MM.1S (cell line): Measurements from ENCODE around the gene EPG5.

Source experiments
- DNase-seq: peaks from one replicate; pipeline ENCODE4 v3.0.0-alpha.2; 2015
- H2AFZ ChIP-seq: fragments of 300-600 bp; sonication (generic); 2 replicates; pipeline ENCODE4 v1.6.0; 2016; ENCODE audit warnings: antibody characterized with exemption, low read length
- H3F3A ChIP-seq: fragments of 300-600 bp; sonication (generic); 2 replicates; pipeline ENCODE4 v1.6.1; 2016; ENCODE audit warnings: mild to moderate bottlenecking, antibody characterized with exemption, low read length, moderate library complexity, mixed read lengths; ENCODE audit not compliant: insufficient read depth
- H3K27ac ChIP-seq: fragments of 300-600 bp; sonication (generic); 2 replicates; pipeline ENCODE4 v1.5.1; 2016; ENCODE audit warnings: mild to moderate bottlenecking, low read length
- H3K27me3 ChIP-seq: fragments of 300-600 bp; sonication (generic); replicated peaks from 2 replicates; pipeline ENCODE4 v1.6.0; 2016; ENCODE audit warnings: low read length; ENCODE audit not compliant: insufficient read depth
- H3K36me3 ChIP-seq: fragments of 300-600 bp; sonication (generic); replicated peaks from 2 replicates; pipeline ENCODE4 v1.6.1; 2016; ENCODE audit warnings: mild to moderate bottlenecking, low read length, mixed read lengths; ENCODE audit not compliant: insufficient read depth
- H3K4me1 ChIP-seq: fragments of 300-600 bp; sonication (generic); 2 replicates; pipeline ENCODE4 v1.6.1; 2016; ENCODE audit warnings: low read length, mixed read lengths
- H3K4me2 ChIP-seq: fragments of 300-600 bp; sonication (generic); 2 replicates; pipeline ENCODE4 v1.6.0; 2016; ENCODE audit warnings: low read depth, low read length
- H3K4me3 ChIP-seq: fragments of 300-600 bp; sonication (generic); 2 replicates; pipeline ENCODE4 v1.5.1; 2016; ENCODE audit warnings: low read length, mixed read lengths
- H3K79me2 ChIP-seq: fragments of 300-600 bp; sonication (generic); 2 replicates; pipeline ENCODE4 v1.6.1; 2016; ENCODE audit warnings: mixed run types, low read length, mixed read lengths
- H3K9ac ChIP-seq: fragments of 300-600 bp; sonication (generic); 2 replicates; pipeline ENCODE4 v1.6.1; 2016; ENCODE audit warnings: low read length, mixed read lengths
- H3K9me2 ChIP-seq: fragments of 300-600 bp; sonication (generic); replicated peaks from 2 replicates; pipeline ENCODE4 v1.6.1; 2016; ENCODE audit warnings: mild to moderate bottlenecking, low read length, mixed read lengths; ENCODE audit not compliant: insufficient read depth
- H3K9me3 ChIP-seq: fragments of 300-600 bp; sonication (generic); replicated peaks from 2 replicates; pipeline ENCODE4 v1.6.1; 2016; ENCODE audit warnings: mild to moderate bottlenecking, low read length, mixed read lengths; ENCODE audit not compliant: insufficient read depth
- H4K20me1 ChIP-seq: fragments of 300-600 bp; sonication (generic); 2 replicates; pipeline ENCODE4 v1.6.1; 2016; ENCODE audit warnings: mild to moderate bottlenecking, low read length, moderate library complexity, mixed read lengths; ENCODE audit not compliant: insufficient read depth
- EZH2 ChIP-seq: fragments of 300-600 bp; sonication (generic); optimal IDR thresholded peaks from 2 replicates; pipeline ENCODE3; 2017; ENCODE audit warnings: low read depth, mild to moderate bottlenecking, antibody characterized with exemption, low read length, mixed read lengths
- EZH2phosphoT487 ChIP-seq: fragments of 300-600 bp; sonication (generic); IDR thresholded peaks from 2 replicates; pipeline ENCODE4 v1.6.1; 2018; ENCODE audit warnings: antibody characterized with exemption, low read length
- TF ChIP-seq, protein P1 (sequence below): fragments of 300-600 bp; sonication (generic); IDR thresholded peaks from 2 replicates; pipeline ENCODE4 v1.5.1; 2016; ENCODE audit warnings: antibody characterized with exemption, low read length, mixed read lengths

Gene EPG5

DNA sequence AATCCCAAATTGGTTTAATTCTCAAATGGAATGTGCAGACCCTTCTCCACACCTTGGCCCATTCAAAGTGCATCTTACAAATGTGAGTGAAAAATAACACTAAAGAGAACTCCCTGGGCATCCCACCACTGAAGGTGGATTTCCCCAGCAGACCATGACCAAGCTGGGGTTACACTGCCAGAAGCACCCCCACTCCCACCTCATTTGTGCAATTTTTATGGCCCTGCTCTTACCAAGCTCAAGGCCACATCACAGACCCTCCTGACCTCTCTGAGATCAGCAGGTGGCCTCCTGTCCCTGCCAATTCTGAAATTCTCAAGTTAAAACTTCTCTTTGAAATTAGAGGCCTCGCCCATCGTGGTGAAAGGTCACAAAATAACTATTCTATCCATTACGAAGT lies 120.0 kb downstream of the EPG5 start:
- Histone ChIP-seq H3K9me2 (no peaks in the 10 kb centered on the region), H3K27me3 (no peaks in the 10 kb centered on the region), H3K9me3 (no peaks in the 10 kb centered on the region), H3K27ac (no peak overlapping the region), H3K9ac (no peak overlapping the region), H4K20me1 (no peaks in the 10 kb centered on the region), H3K4me2 (no peak overlapping the region), H3K36me3 (no peaks in the 10 kb centered on the region), H3F3A (no peaks in the 10 kb centered on the region), H3K79me2 (no peaks in the 10 kb centered on the region), H3K4me1 (no peaks in the 10 kb centered on the region), H2AFZ (no peak overlapping the region), H3K4me3 (no peak overlapping the region)
- TF ChIP-seq EZH2 (no peak), EZH2phosphoT487 (no peak)
- TF ChIP-seq, protein P1, sequence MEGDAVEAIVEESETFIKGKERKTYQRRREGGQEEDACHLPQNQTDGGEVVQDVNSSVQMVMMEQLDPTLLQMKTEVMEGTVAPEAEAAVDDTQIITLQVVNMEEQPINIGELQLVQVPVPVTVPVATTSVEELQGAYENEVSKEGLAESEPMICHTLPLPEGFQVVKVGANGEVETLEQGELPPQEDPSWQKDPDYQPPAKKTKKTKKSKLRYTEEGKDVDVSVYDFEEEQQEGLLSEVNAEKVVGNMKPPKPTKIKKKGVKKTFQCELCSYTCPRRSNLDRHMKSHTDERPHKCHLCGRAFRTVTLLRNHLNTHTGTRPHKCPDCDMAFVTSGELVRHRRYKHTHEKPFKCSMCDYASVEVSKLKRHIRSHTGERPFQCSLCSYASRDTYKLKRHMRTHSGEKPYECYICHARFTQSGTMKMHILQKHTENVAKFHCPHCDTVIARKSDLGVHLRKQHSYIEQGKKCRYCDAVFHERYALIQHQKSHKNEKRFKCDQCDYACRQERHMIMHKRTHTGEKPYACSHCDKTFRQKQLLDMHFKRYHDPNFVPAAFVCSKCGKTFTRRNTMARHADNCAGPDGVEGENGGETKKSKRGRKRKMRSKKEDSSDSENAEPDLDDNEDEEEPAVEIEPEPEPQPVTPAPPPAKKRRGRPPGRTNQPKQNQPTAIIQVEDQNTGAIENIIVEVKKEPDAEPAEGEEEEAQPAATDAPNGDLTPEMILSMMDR: no peak
- DNase-seq: no peak

- Histone ChIP-seq H3K36me3 (no peaks in the 10 kb centered on the region), H3K79me2 (no peaks in the 10 kb centered on the region)
These were observed 121.7 kb downstream of the EPG5 start for GRCh38 chr18:45845410-45845809.

DNA sequence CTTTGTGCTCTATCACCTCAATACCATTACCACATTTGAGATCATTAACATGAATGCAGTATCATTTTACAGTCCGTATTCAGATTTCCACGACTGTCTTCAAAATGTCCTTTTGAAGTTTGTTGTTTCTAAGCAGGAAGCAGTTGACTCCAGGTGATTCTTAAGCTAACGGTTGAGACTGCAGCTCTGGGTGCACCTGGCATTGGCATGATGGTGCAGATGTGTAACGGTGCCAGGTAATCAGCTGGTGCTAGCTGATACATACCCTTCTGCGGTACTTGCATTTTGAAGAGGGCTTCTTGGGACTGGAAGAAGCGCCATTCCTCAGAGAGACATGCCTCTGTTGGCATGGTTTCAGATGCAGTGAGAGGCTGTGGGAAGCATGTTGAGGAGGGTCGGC lies 122.2 kb downstream of the EPG5 start:
- no peak overlapping the region for H3K4me3 ChIP-seq
- no peaks in the 10 kb centered on the region for H4K20me1 ChIP-seq
- no peaks in the 10 kb centered on the region for H3K9me3 ChIP-seq
- H3K27me3 ChIP-seq: no peaks in the 10 kb centered on the region
- no peak for TF ChIP-seq EZH2phosphoT487
- TF ChIP-seq, protein P1: no peak
- TF ChIP-seq EZH2: no peak
- no peaks in the 10 kb centered on the region for H3K9me2 ChIP-seq
- DNase-seq: no peak
- H3F3A ChIP-seq: no peaks in the 10 kb centered on the region
- no peak overlapping the region for H3K9ac ChIP-seq
- H3K4me2 ChIP-seq: no peak overlapping the region
- no peaks in the 10 kb centered on the region for H3K79me2 ChIP-seq
- no peaks in the 10 kb centered on the region for H3K4me1 ChIP-seq
- no peaks in the 10 kb centered on the region for H3K36me3 ChIP-seq
- H3K27ac ChIP-seq: no peak overlapping the region
- H2AFZ ChIP-seq: no peak overlapping the region

More at GRCh38 chr18:45845410-45845809, 121.7 kb downstream of the EPG5 start:
- Histone ChIP-seq H3K27me3 (no peaks in the 10 kb centered on the region), H3F3A (no peaks in the 10 kb centered on the region), H3K4me3 (no peak overlapping the region), H3K9me2 (no peaks in the 10 kb centered on the region), H3K9me3 (no peaks in the 10 kb centered on the region), H3K9ac (no peak overlapping the region), H2AFZ (no peak overlapping the region), H3K4me1 (no peaks in the 10 kb centered on the region), H3K27ac (no peak overlapping the region), H3K4me2 (no peak overlapping the region), H4K20me1 (no peaks in the 10 kb centered on the region)
- TF ChIP-seq, protein P1: no peak
- TF ChIP-seq EZH2phosphoT487 (no peak), EZH2 (no peak)
- no peak for DNase-seq
